ENCODE measurements around the gene ZNF385D.

The ZNF385D gene

DNA sequence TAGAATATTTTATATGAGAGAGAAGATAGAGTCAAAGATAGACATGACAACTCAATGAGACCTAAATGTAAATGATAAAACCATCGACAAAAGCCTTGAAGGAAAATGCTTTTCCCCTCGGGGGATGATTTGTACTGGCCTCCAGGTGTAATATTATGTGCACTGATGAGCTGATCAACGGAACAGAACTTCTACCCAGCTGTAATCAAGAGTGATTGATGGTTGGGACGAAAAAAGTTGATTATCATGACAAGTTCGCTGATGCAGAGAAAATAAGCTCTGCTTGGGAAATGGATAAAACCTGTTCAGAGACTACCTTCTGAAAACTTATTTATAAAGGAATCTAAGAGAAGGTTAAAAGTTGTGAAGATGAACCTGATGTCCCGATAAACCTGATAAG is 210.7 kb downstream of the ZNF385D start:
- Histone ChIP-seq H4K91ac (ENCODE audit: low read length) (no peak overlapping the region), H3K27ac (ENCODE audit: low read length, poor library complexity, severe bottlenecking) (no peak overlapping the region), H3K23ac (ENCODE audit: low read length in 2 of 2) (no peak overlapping the region), H2BK5ac (ENCODE audit: low read depth, low read length, poor library complexity, severe bottlenecking) (no peak overlapping the region), H2BK12ac (ENCODE audit: low read length in 2 of 2) (no peak overlapping the region), H2AFZ (ENCODE audit: low read depth, low read length) (no peak overlapping the region), H3K4me2 (ENCODE audit: low read length, poor library complexity, severe bottlenecking) (no peak overlapping the region), H3K27me3 (ENCODE audit: control insufficient read depth in 1 of 2, insufficient read depth in 1 of 2, low read length in 2 of 2) (no peaks in the 10 kb centered on the region), H3K4me1 (ENCODE audit: control insufficient read depth, insufficient read depth, low read depth, low read length) (no peaks in the 10 kb centered on the region), H3K14ac (ENCODE audit: low read length in 2 of 2) (no peak overlapping the region), H3K9ac (ENCODE audit: low read length) (no peak overlapping the region), H2BK120ac (ENCODE audit: low read depth, low read length) (no peak overlapping the region), H3K18ac (ENCODE audit: low read depth in 1 of 2, low read length in 2 of 2) (no peak overlapping the region), H3K4ac (ENCODE audit: low read depth in 1 of 2, low read length in 2 of 2) (no peak overlapping the region), H2AK5ac (ENCODE audit: low read length, severe bottlenecking) (no peak overlapping the region), H3K9me3 (ENCODE audit: control insufficient read depth, low read length) (no peaks in the 10 kb centered on the region), H3K79me1 (replicated peaks; ENCODE audit: low read length, poor library complexity, severe bottlenecking) (no peaks in the 10 kb centered on the region), H4K8ac (ENCODE audit: low read length) (no peak overlapping the region), H3K4me3 (ENCODE audit: insufficient read depth in 1 of 2, low read depth in 1 of 2, low read length in 2 of 2) (no peak overlapping the region), H3K36me3 (ENCODE audit: control insufficient read depth in 1 of 2, insufficient read depth in 2 of 2, low read depth in 1 of 2, low read length in 2 of 2) (no peaks in the 10 kb centered on the region), H2BK15ac (ENCODE audit: low read depth, poor library complexity, severe bottlenecking) (no peak overlapping the region)
- DNase-seq = no peak
- 75% methylated on average over 5 of the region's 6 CpGs for WGBS

DNA sequence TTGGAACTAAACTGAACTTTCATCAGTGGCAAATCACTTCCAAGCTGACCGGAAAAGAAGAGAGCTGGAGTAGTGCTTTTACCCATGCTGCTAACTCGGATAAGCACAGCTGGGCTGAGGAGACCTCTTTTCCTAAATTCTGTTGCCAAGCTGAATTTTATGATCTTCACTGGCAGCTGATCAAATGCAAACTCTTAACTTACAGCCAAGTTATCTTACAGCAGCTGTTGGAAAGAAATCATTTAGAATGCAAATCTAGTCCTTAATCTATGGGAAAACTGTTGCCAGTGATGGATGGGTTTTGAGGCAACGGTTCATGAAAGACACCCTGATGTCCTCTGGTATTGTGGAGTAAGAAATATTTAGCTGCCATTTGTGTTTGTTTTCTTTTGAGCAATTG is 216.5 kb downstream of the ZNF385D start:
- Histone ChIP-seq H3K23ac (ENCODE audit: low read length in 2 of 2) (no peak overlapping the region), H2BK120ac (ENCODE audit: low read depth, low read length) (no peak overlapping the region), H2BK15ac (ENCODE audit: low read depth, poor library complexity, severe bottlenecking) (no peak overlapping the region), H3K27me3 (ENCODE audit: control insufficient read depth in 1 of 2, insufficient read depth in 1 of 2, low read length in 2 of 2) (no peaks in the 10 kb centered on the region), H3K4me2 (ENCODE audit: low read length, poor library complexity, severe bottlenecking) (no peak overlapping the region), H3K9me3 (ENCODE audit: control insufficient read depth, low read length) (no peaks in the 10 kb centered on the region), H4K91ac (ENCODE audit: low read length) (no peak overlapping the region), H2AK5ac (ENCODE audit: low read length, severe bottlenecking) (no peak overlapping the region), H3K36me3 (ENCODE audit: control insufficient read depth in 1 of 2, insufficient read depth in 2 of 2, low read depth in 1 of 2, low read length in 2 of 2) (peaks cover 0 to 8% of the 10 kb centered on the region in 2 experiments), H3K14ac (ENCODE audit: low read length in 2 of 2) (no peak overlapping the region), H2AFZ (ENCODE audit: low read depth, low read length) (no peak overlapping the region), H3K9ac (ENCODE audit: low read length) (no peak overlapping the region), H2BK12ac (ENCODE audit: low read length in 2 of 2) (no peak overlapping the region), H3K18ac (ENCODE audit: low read depth in 1 of 2, low read length in 2 of 2) (no peak overlapping the region), H3K4me1 (ENCODE audit: control insufficient read depth, insufficient read depth, low read depth, low read length) (no peaks in the 10 kb centered on the region), H3K79me1 (replicated peaks; ENCODE audit: low read length, poor library complexity, severe bottlenecking) (no peaks in the 10 kb centered on the region), H3K27ac (ENCODE audit: low read length, poor library complexity, severe bottlenecking) (no peak overlapping the region), H2BK5ac (ENCODE audit: low read depth, low read length, poor library complexity, severe bottlenecking) (no peak overlapping the region), H3K4me3 (ENCODE audit: insufficient read depth in 1 of 2, low read depth in 1 of 2, low read length in 2 of 2) (no peak overlapping the region), H3K4ac (ENCODE audit: low read depth in 1 of 2, low read length in 2 of 2) (no peak overlapping the region), H4K8ac (ENCODE audit: low read length) (no peak overlapping the region)
- no peak for DNase-seq
- WGBS = 75% methylated on average over 3 of the region's 3 CpGs

DNA sequence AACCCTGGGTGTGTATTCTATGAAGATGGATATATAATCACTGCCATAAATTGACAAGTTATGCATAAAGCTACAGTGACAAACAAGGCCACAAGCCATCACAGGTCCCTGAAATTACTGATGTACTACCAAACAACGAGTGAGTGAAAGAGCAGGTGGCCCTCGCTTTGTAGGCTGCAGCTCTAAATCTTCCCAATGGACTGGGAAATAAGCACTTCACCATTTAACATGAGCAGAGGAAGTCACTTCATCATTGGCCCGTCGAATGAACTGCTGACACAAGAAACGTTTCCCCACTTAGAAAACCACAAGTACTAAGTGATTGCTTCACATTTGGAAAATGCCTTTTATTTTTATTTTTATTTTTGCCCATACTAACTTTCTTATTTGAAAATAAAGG is 218.0 kb downstream of the ZNF385D start:
- Histone ChIP-seq H2BK5ac (ENCODE audit: low read depth, low read length, poor library complexity, severe bottlenecking) (no peak overlapping the region), H3K27ac (ENCODE audit: low read length, poor library complexity, severe bottlenecking) (no peak overlapping the region), H3K36me3 (ENCODE audit: control insufficient read depth in 1 of 2, insufficient read depth in 2 of 2, low read depth in 1 of 2, low read length in 2 of 2) (peaks cover 0 to 8% of the 10 kb centered on the region in 2 experiments), H3K14ac (ENCODE audit: low read length in 2 of 2) (no peak overlapping the region), H2AFZ (ENCODE audit: low read depth, low read length) (no peak overlapping the region), H3K9ac (ENCODE audit: low read length) (no peak overlapping the region), H4K8ac (ENCODE audit: low read length) (no peak overlapping the region), H3K4ac (ENCODE audit: low read depth in 1 of 2, low read length in 2 of 2) (no peak overlapping the region), H3K4me1 (ENCODE audit: control insufficient read depth, insufficient read depth, low read depth, low read length) (no peaks in the 10 kb centered on the region), H3K4me3 (ENCODE audit: insufficient read depth in 1 of 2, low read depth in 1 of 2, low read length in 2 of 2) (no peak overlapping the region), H3K9me3 (ENCODE audit: control insufficient read depth, low read length) (no peaks in the 10 kb centered on the region), H2AK5ac (ENCODE audit: low read length, severe bottlenecking) (no peak overlapping the region), H3K23ac (ENCODE audit: low read length in 2 of 2) (no peak overlapping the region), H2BK15ac (ENCODE audit: low read depth, poor library complexity, severe bottlenecking) (no peak overlapping the region), H3K27me3 (ENCODE audit: control insufficient read depth in 1 of 2, insufficient read depth in 1 of 2, low read length in 2 of 2) (no peaks in the 10 kb centered on the region), H3K79me1 (replicated peaks; ENCODE audit: low read length, poor library complexity, severe bottlenecking) (no peaks in the 10 kb centered on the region), H3K4me2 (ENCODE audit: low read length, poor library complexity, severe bottlenecking) (no peak overlapping the region), H2BK120ac (ENCODE audit: low read depth, low read length) (no peak overlapping the region), H4K91ac (ENCODE audit: low read length) (no peak overlapping the region), H3K18ac (ENCODE audit: low read depth in 1 of 2, low read length in 2 of 2) (no peak overlapping the region), H2BK12ac (ENCODE audit: low read length in 2 of 2) (no peak overlapping the region)
- no peak for DNase-seq
- 33% methylated on average over 3 of the region's 5 CpGs for WGBS

- no peaks in the 10 kb centered on the region for H3K9me3 ChIP-seq (ENCODE audit: control insufficient read depth, low read length)
- H3K27ac ChIP-seq (ENCODE audit: low read length, poor library complexity, severe bottlenecking) = no peak overlapping the region
- WGBS = 64% methylated on average over 3 of the region's 3 CpGs
- H3K23ac ChIP-seq (ENCODE audit: low read length in 2 of 2) = no peak overlapping the region
- H2BK120ac ChIP-seq (ENCODE audit: low read depth, low read length) = no peak overlapping the region
- H2BK12ac ChIP-seq (ENCODE audit: low read length in 2 of 2) = no peak overlapping the region
- no peak overlapping the region for H2BK5ac ChIP-seq (ENCODE audit: low read depth, low read length, poor library complexity, severe bottlenecking)
- no peaks in the 10 kb centered on the region for H3K79me1 ChIP-seq (replicated peaks; ENCODE audit: low read length, poor library complexity, severe bottlenecking)
- no peaks in the 10 kb centered on the region for H3K4me1 ChIP-seq (ENCODE audit: control insufficient read depth, insufficient read depth, low read depth, low read length)
- no peak overlapping the region for H4K8ac ChIP-seq (ENCODE audit: low read length)
- H2BK15ac ChIP-seq (ENCODE audit: low read depth, poor library complexity, severe bottlenecking) = no peak overlapping the region
- no peak for DNase-seq
- H3K18ac ChIP-seq (ENCODE audit: low read depth in 1 of 2, low read length in 2 of 2) = no peak overlapping the region
- H3K36me3 ChIP-seq (ENCODE audit: control insufficient read depth in 1 of 2, insufficient read depth in 2 of 2, low read depth in 1 of 2, low read length in 2 of 2) = peaks cover 0 to 8% of the 10 kb centered on the region in 2 experiments
- no peak overlapping the region for H2AK5ac ChIP-seq (ENCODE audit: low read length, severe bottlenecking)
- H3K4ac ChIP-seq (ENCODE audit: low read depth in 1 of 2, low read length in 2 of 2) = no peak overlapping the region
- no peak overlapping the region for H4K91ac ChIP-seq (ENCODE audit: low read length)
- no peaks in the 10 kb centered on the region for H3K27me3 ChIP-seq (ENCODE audit: control insufficient read depth in 1 of 2, insufficient read depth in 1 of 2, low read length in 2 of 2)
- no peak overlapping the region for H2AFZ ChIP-seq (ENCODE audit: low read depth, low read length)
- no peak overlapping the region for H3K4me2 ChIP-seq (ENCODE audit: low read length, poor library complexity, severe bottlenecking)
- no peak overlapping the region for H3K14ac ChIP-seq (ENCODE audit: low read length in 2 of 2)
- H3K9ac ChIP-seq (ENCODE audit: low read length) = no peak overlapping the region
- H3K4me3 ChIP-seq (ENCODE audit: insufficient read depth in 1 of 2, low read depth in 1 of 2, low read length in 2 of 2) = no peak overlapping the region
Measured at GRCh38 chr3:21531909-21532308, 219.1 kb downstream of the ZNF385D start.
